DMS53 (cell line): ENCODE measurements around the gene SPRY2.

Experiments
- DNase-seq: peaks from one replicate; lab custom pipeline; 2025; lab: John Stamatoyannopoulos, UW

The SPRY2 gene

GRCh38 chr13:80313668-80314256, 27.2 kb downstream of the SPRY2 start:
- no peak for DNase-seq

GRCh38 chr13:80312967-80313366, 28.0 kb downstream of the SPRY2 start:
- no peak for DNase-seq

GRCh38 chr13:80312012-80312704, 28.8 kb downstream of the SPRY2 start:
- no peak for DNase-seq

- DNase-seq = no peak
Observed at GRCh38 chr13:80309926-80310325, 31.0 kb downstream of the SPRY2 start.

GRCh38 chr13:80307401-80307987, 33.4 kb downstream of the SPRY2 start:
- no peak for DNase-seq

- DNase-seq = no peak
Observed at GRCh38 chr13:80306337-80306972, 34.5 kb downstream of the SPRY2 start.

- no peak for DNase-seq
Observed at GRCh38 chr13:80305737-80306136, 35.2 kb downstream of the SPRY2 start.

- no peak for DNase-seq
Observed at GRCh38 chr13:80303225-80303811, 37.6 kb downstream of the SPRY2 start.

- no peak for DNase-seq
Observed at GRCh38 chr13:80299046-80299445, 41.9 kb downstream of the SPRY2 start.

- DNase-seq = no peak
Observed at GRCh38 chr13:80297503-80297902, 43.4 kb downstream of the SPRY2 start.

- DNase-seq = no peak
Observed at GRCh38 chr13:80297094-80297493, 43.8 kb downstream of the SPRY2 start.

GRCh38 chr13:80296638-80297037, 44.3 kb downstream of the SPRY2 start:
- DNase-seq = no peak

GRCh38 chr13:80290591-80290990, 50.3 kb downstream of the SPRY2 start:
- no peak for DNase-seq
